NB4 (cell line): Measurements from ENCODE around the gene TNFAIP8.

Experiments used
- CTCF ChIP-seq: IDR thresholded peaks from one replicate; pipeline ENCODE4 v1.5.1; 2012; ENCODE audit warnings: low read depth, low read length
- POLR2A ChIP-seq: IDR thresholded peaks from 2 replicates; pipeline ENCODE4 v1.6.1; 2011; ENCODE audit warnings: mild to moderate bottlenecking; ENCODE audit not compliant: insufficient read length; ENCODE audit errors: extremely low read depth
- TF ChIP-seq, protein P1 (sequence below): IDR thresholded peaks from 2 replicates; pipeline ENCODE4 v1.6.1; 2011; ENCODE audit warnings: low read depth, low read length

- TF ChIP-seq, protein P1, sequence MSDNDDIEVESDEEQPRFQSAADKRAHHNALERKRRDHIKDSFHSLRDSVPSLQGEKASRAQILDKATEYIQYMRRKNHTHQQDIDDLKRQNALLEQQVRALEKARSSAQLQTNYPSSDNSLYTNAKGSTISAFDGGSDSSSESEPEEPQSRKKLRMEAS: no peak
- TF ChIP-seq CTCF: no peak
- no peak for TF ChIP-seq POLR2A
These were observed 23.6 kb upstream of the TNFAIP8 start for GRCh38 chr5:119332208-119332607.
